SK-N-SH (cell line): ENCODE data around the gene FHOD3. TPM values are rescaled to one million over a fixed set of nuclear protein-coding genes. Genes with fewer than 3 reads are reported as not detected.

ENCODE experiments used
- CTCF ChIA-PET: fragments of 300-600, 350-600 bp; formaldehyde crosslinking; extraction: SDS; loops from one replicate; lab custom pipeline; 2021; lab: Yijun Ruan, JAX
- POLR2A ChIA-PET: fragments of 350-600 bp; sonication (Branson Sonifier 250); formaldehyde crosslinking; extraction: SDS; loops from one replicate; lab custom pipeline; 2020; ENCODE audit warnings: antibody characterized with exemption, inconsistent platforms; lab: Yijun Ruan, JAX
- DNase-seq: peaks from one replicate; pipeline ENCODE4 v3.0.0; 2012
- H2AFZ ChIP-seq: fragments of 200-600 bp; sonication (generic); 2 replicates; pipeline ENCODE4 v1.8.1; 2016; ENCODE audit warnings: antibody characterized with exemption, mild to moderate bottlenecking, low read depth
- H3F3A ChIP-seq: fragments of 200-600 bp; sonication (generic); replicated peaks from 2 replicates; pipeline ENCODE3; 2016; ENCODE audit warnings: antibody characterized with exemption, mild to moderate bottlenecking; ENCODE audit not compliant: insufficient read depth
- H3K27ac ChIP-seq, 2 experiments: fragments of 200-500 bp in 1 of 2; fragments of 200-600 bp in 1 of 2; sonication (Bioruptor generic) in 1 of 2; sonication (generic), shearing (Covaris generic) in 1 of 2; 2 replicates each; pipeline versions ENCODE4 v1.5.1 to v1.6.1; 2014 to 2016; ENCODE audit warnings: low read depth in 2 of 2, inconsistent platforms in 1 of 2, low read length in 1 of 2, mild to moderate bottlenecking in 1 of 2, mixed read lengths in 1 of 2
- H3K27me3 ChIP-seq: fragments of 200-600 bp; sonication (generic), shearing (Covaris generic); 2 replicates; pipeline ENCODE4 v1.6.1; 2016; ENCODE audit warnings: mixed run types; ENCODE audit not compliant: insufficient read depth
- H3K36me3 ChIP-seq, 2 experiments: fragments of 200-500 bp in 1 of 2; fragments of 200-600 bp in 1 of 2; sonication (Bioruptor generic) in 1 of 2; sonication (generic) in 1 of 2; replicated peaks in 1 of 2; 2 replicates each; pipeline versions ENCODE3 to v1.5.1; 2014 to 2016; ENCODE audit warnings: low read length in 1 of 2, mild to moderate bottlenecking in 1 of 2; ENCODE audit not compliant: insufficient read depth in 2 of 2, control insufficient read depth in 1 of 2
- H3K4me1 ChIP-seq, 2 experiments: fragments of 200-500 bp in 1 of 2; fragments of 200-600 bp in 1 of 2; sonication (Bioruptor generic) in 1 of 2; sonication (generic), shearing (Covaris generic) in 1 of 2; 2 replicates each; pipeline versions ENCODE4 v1.5.1 to v1.6.1; 2014 to 2016; ENCODE audit warnings: low read depth in 1 of 2, low read length in 1 of 2, mixed run types in 1 of 2; ENCODE audit not compliant: insufficient read depth in 2 of 2, control insufficient read depth in 1 of 2
- H3K4me2 ChIP-seq: fragments of 200-600 bp; sonication (generic), shearing (Covaris generic); 2 replicates; pipeline ENCODE4 v1.6.1; 2017; ENCODE audit warnings: mixed run types
- H3K4me3 ChIP-seq, 2 experiments: fragments of 200-500 bp in 1 of 2; fragments of 200-600 bp in 1 of 2; sonication (Bioruptor generic) in 1 of 2; sonication (generic), shearing (Covaris generic) in 1 of 2; 2 replicates each; pipeline versions ENCODE4 v1.5.1 to v1.8.1; 2014 to 2016; ENCODE audit warnings: low read depth in 2 of 2, inconsistent platforms in 1 of 2, low read length in 1 of 2, mild to moderate bottlenecking in 1 of 2, mixed read lengths in 1 of 2, moderate library complexity in 1 of 2
- H3K79me2 ChIP-seq: fragments of 200-600 bp; sonication (generic); 2 replicates; pipeline ENCODE4 v1.8.1; 2017; ENCODE audit warnings: mild to moderate bottlenecking; ENCODE audit not compliant: insufficient read depth
- H3K9ac ChIP-seq: fragments of 200-600 bp; sonication (generic); 2 replicates; pipeline ENCODE4 v1.6.1; 2017; ENCODE audit warnings: mixed run types
- H3K9me2 ChIP-seq: fragments of 200-600 bp; sonication (generic); 2 replicates; pipeline ENCODE4 v1.6.1; 2017; ENCODE audit warnings: mixed run types
- H3K9me3 ChIP-seq: fragments of 200-600 bp; sonication (generic); 2 replicates; pipeline ENCODE4 v1.6.1; 2017; ENCODE audit warnings: mixed run types, mild to moderate bottlenecking, moderate library complexity
- H4K20me1 ChIP-seq: fragments of 200-600 bp; sonication (generic); 2 replicates; pipeline ENCODE4 v1.6.1; 2017; ENCODE audit warnings: mild to moderate bottlenecking, mixed run types; ENCODE audit not compliant: insufficient read depth
- CHD2 ChIP-seq: fragments of 150-350 bp; IDR thresholded peaks from 2 replicates; pipeline ENCODE4 v1.6.1; 2018; ENCODE audit warnings: low read length; ENCODE audit not compliant: partially characterized antibody
- CTCF ChIP-seq: fragments of 200-600 bp; sonication (generic); IDR thresholded peaks from 2 replicates; pipeline ENCODE4 v1.6.1; 2017; ENCODE audit warnings: antibody characterized with exemption, mild to moderate bottlenecking, moderate library complexity
- EZH2phosphoT487 ChIP-seq: fragments of 200-600 bp; sonication (generic); IDR thresholded peaks from 2 replicates; pipeline ENCODE4 v1.6.1; 2017; ENCODE audit warnings: low read depth, mixed run types, mild to moderate bottlenecking, antibody characterized with exemption, moderate library complexity, borderline replicate concordance
- FOXJ3 ChIP-seq: sonication (generic); formaldehyde crosslinking; IDR thresholded peaks from 2 replicates; pipeline ENCODE4 v1.5.1; 2020; ENCODE audit warnings: mild to moderate bottlenecking, missing genetic modification reagents
- FOXM1 ChIP-seq: IDR thresholded peaks from 2 replicates; pipeline ENCODE4 v1.4.0; 2012; ENCODE audit warnings: low read depth, mild to moderate bottlenecking
- GATA2 ChIP-seq: sonication (generic); formaldehyde crosslinking; IDR thresholded peaks from 2 replicates; pipeline ENCODE4 v1.5.0; 2020; ENCODE audit warnings: mild to moderate bottlenecking, missing genetic modification reagents
- IRF3 ChIP-seq: fragments of 150-350 bp; IDR thresholded peaks from 2 replicates; pipeline ENCODE4 v1.6.1; 2016; ENCODE audit warnings: mild to moderate bottlenecking, low read depth, low read length
- JUND ChIP-seq: IDR thresholded peaks from 2 replicates; pipeline ENCODE4 v1.4.0; 2012
- MAX ChIP-seq: IDR thresholded peaks from 2 replicates; pipeline ENCODE4 v1.4.0; 2012; ENCODE audit warnings: low read depth
- MEF2A ChIP-seq: IDR thresholded peaks from 2 replicates; pipeline ENCODE4 v1.4.0; 2012; ENCODE audit warnings: low read depth, borderline replicate concordance
- MXI1 ChIP-seq: IDR thresholded peaks from 2 replicates; pipeline ENCODE4 v1.6.1; 2012; ENCODE audit warnings: mild to moderate bottlenecking, low read depth, low read length, improper control_type of control experiment
- NRF1 ChIP-seq: IDR thresholded peaks from 2 replicates; pipeline ENCODE4 v1.6.1; 2012; ENCODE audit warnings: low read depth, mild to moderate bottlenecking, low read length
- POLR2AphosphoS5 ChIP-seq: IDR thresholded peaks from 2 replicates; pipeline ENCODE4 v1.6.1; 2012; ENCODE audit warnings: low read depth, low read length
- RXRA ChIP-seq: IDR thresholded peaks from 2 replicates; pipeline ENCODE4 v1.4.0; 2012; ENCODE audit warnings: low read depth, mild to moderate bottlenecking, borderline replicate concordance
- TAF1 ChIP-seq: IDR thresholded peaks from 2 replicates; pipeline ENCODE4 v1.6.1; 2012; ENCODE audit warnings: low read depth, mild to moderate bottlenecking, low read length, moderate library complexity, borderline replicate concordance
- TCF12 ChIP-seq: IDR thresholded peaks from 2 replicates; pipeline ENCODE4 v1.4.0; 2012
- TEAD4 ChIP-seq: IDR thresholded peaks from 2 replicates; pipeline ENCODE4 v1.4.0; 2012; ENCODE audit warnings: mild to moderate bottlenecking, borderline replicate concordance; ENCODE audit not compliant: insufficient read depth
- USF1 ChIP-seq: IDR thresholded peaks from 2 replicates; pipeline ENCODE4 v1.4.0; 2012; ENCODE audit warnings: low read depth, borderline replicate concordance
- YY1 ChIP-seq: IDR thresholded peaks from 2 replicates; pipeline ENCODE4 v1.4.0; 2012; ENCODE audit warnings: low read depth, mild to moderate bottlenecking
- ZBTB33 ChIP-seq: IDR thresholded peaks from 2 replicates; pipeline ENCODE4 v1.4.0; 2012; ENCODE audit warnings: low read depth, borderline replicate concordance
- WGBS: methylation state at CpG from one replicate; pipeline ENCODE4 v1.1.6; 2017; ENCODE audit warnings: low lambda C conversion rate; 5-methylcytosine and 5-hydroxymethylcytosine counted together
- polyA plus RNA-seq, 3 experiments: library from polyadenylated mRNA; depleted of rRNA; stranded (reverse); fragments of >200 nt; gene quantifications; 2 replicates each; pipeline ENCODE4 v1.2.3, GENCODE V29; 2012

Gene FHOD3
- polyA plus RNA-seq, 1 of the 3 experiments (the other 2 are of a cell fraction) = 10.9 TPM

- Histone ChIP-seq H3K79me2 (no peaks in the 10 kb centered on the region), H3K4me3 (no peak overlapping the region), H3K9me2 (no peaks in the 10 kb centered on the region), H3K4me1 (peaks cover 0 to 2% of the 10 kb centered on the region in 2 experiments; a peak in 1 of 4 replicates), H3K36me3 (peaks cover 0 to 3% of the 10 kb centered on the region in 2 experiments), H2AFZ (no peak overlapping the region), H3F3A (no peaks in the 10 kb centered on the region), H3K9me3 (no peaks in the 10 kb centered on the region), H3K9ac (no peak overlapping the region), H3K27ac (no peak overlapping the region), H3K27me3 (no peaks in the 10 kb centered on the region), H3K4me2 (no peak overlapping the region), H4K20me1 (no peaks in the 10 kb centered on the region)
- no peak for DNase-seq
- ChIA-PET POLR2A (no interaction called here), CTCF (no interaction called here)
- TF ChIP-seq TCF12 (no peak), IRF3 (no peak), FOXM1 (no peak), USF1 (no peak), EZH2phosphoT487 (no peak), MAX (no peak), RXRA (no peak), MEF2A (no peak), FOXJ3 (CRISPR knock-in tag) (no peak), POLR2AphosphoS5 (no peak), GATA2 (no peak)
- WGBS = 89% methylated on average over 4 of the region's 6 CpGs
Observed at GRCh38 chr18:36593641-36594040, 296.1 kb downstream of the FHOD3 start.

- Histone ChIP-seq H3K27ac (no peak overlapping the region), H4K20me1 (no peaks in the 10 kb centered on the region), H3K9ac (no peak overlapping the region), H3K4me2 (no peak overlapping the region), H3F3A (no peaks in the 10 kb centered on the region), H3K9me2 (no peaks in the 10 kb centered on the region), H3K36me3 (peaks cover 0 to 3% of the 10 kb centered on the region in 2 experiments), H3K4me3 (no peak overlapping the region), H3K27me3 (no peaks in the 10 kb centered on the region), H3K79me2 (no peaks in the 10 kb centered on the region), H2AFZ (no peak overlapping the region), H3K4me1 (peaks cover 0 to 2% of the 10 kb centered on the region in 2 experiments; a peak in 1 of 4 replicates), H3K9me3 (no peaks in the 10 kb centered on the region)
- no peak for DNase-seq
- ChIA-PET POLR2A (no interaction called here), CTCF (interaction anchor here (1.6 kb wide), 1 partner anchor 298 kb away, joined by 6 read pairs; no protein-coding TSS in a partner anchor)
- WGBS = 84% methylated on average over 9 of the region's 9 CpGs
- TF ChIP-seq CTCF (no peak), POLR2AphosphoS5 (no peak), YY1 (no peak), JUND (no peak), TAF1 (no peak), NRF1 (no peak), RXRA (no peak), ZBTB33 (no peak), CHD2 (no peak), TEAD4 (no peak), FOXM1 (no peak), IRF3 (no peak), TCF12 (no peak), MXI1 (no peak), FOXJ3 (CRISPR knock-in tag) (no peak)
Observed at GRCh38 chr18:36594621-36595020, 297.1 kb downstream of the FHOD3 start.
